OCI-LY7 (cell line): Measurements from ENCODE around the gene C1orf74.

Experiments used
- EZH2phosphoT487 ChIP-seq: fragments of 200-600 bp; sonication (generic); IDR thresholded peaks from 2 replicates; pipeline ENCODE4 v1.6.1; 2018; ENCODE audit warnings: low read depth, borderline replicate concordance, mild to moderate bottlenecking, mixed run types, antibody characterized with exemption, low read length, moderate library complexity, mixed read lengths
- TF ChIP-seq, protein P1 (sequence below): fragments of 200-600 bp; sonication (generic); conservative IDR thresholded peaks from 2 replicates; pipeline ENCODE4 v1.5.1; 2014; ENCODE audit warnings: mild to moderate bottlenecking, antibody characterized with exemption, low read length, moderate library complexity, mixed read lengths

- TF ChIP-seq, protein P1, sequence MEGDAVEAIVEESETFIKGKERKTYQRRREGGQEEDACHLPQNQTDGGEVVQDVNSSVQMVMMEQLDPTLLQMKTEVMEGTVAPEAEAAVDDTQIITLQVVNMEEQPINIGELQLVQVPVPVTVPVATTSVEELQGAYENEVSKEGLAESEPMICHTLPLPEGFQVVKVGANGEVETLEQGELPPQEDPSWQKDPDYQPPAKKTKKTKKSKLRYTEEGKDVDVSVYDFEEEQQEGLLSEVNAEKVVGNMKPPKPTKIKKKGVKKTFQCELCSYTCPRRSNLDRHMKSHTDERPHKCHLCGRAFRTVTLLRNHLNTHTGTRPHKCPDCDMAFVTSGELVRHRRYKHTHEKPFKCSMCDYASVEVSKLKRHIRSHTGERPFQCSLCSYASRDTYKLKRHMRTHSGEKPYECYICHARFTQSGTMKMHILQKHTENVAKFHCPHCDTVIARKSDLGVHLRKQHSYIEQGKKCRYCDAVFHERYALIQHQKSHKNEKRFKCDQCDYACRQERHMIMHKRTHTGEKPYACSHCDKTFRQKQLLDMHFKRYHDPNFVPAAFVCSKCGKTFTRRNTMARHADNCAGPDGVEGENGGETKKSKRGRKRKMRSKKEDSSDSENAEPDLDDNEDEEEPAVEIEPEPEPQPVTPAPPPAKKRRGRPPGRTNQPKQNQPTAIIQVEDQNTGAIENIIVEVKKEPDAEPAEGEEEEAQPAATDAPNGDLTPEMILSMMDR: no peak
- TF ChIP-seq EZH2phosphoT487: no peak
Observed at GRCh38 chr1:209780268-209780667, 4.1 kb downstream of the C1orf74 start.
